ENCODE data around the gene MOCS2.

GRCh38 chr5:53068291-53068836 is 41.2 kb downstream of the MOCS2 start:
- TF ChIP-seq, protein P1, sequence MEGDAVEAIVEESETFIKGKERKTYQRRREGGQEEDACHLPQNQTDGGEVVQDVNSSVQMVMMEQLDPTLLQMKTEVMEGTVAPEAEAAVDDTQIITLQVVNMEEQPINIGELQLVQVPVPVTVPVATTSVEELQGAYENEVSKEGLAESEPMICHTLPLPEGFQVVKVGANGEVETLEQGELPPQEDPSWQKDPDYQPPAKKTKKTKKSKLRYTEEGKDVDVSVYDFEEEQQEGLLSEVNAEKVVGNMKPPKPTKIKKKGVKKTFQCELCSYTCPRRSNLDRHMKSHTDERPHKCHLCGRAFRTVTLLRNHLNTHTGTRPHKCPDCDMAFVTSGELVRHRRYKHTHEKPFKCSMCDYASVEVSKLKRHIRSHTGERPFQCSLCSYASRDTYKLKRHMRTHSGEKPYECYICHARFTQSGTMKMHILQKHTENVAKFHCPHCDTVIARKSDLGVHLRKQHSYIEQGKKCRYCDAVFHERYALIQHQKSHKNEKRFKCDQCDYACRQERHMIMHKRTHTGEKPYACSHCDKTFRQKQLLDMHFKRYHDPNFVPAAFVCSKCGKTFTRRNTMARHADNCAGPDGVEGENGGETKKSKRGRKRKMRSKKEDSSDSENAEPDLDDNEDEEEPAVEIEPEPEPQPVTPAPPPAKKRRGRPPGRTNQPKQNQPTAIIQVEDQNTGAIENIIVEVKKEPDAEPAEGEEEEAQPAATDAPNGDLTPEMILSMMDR (IDR thresholded peaks at IDR 0.05; ENCODE audit: control extremely low read depth in 1 of 3, insufficient read depth in 1 of 3, low read depth in 1 of 3, low read length in 3 of 3), result no peak
- TF ChIP-seq POLR2A (IDR thresholded peaks at IDR 0.05; ENCODE audit: control extremely low read depth in 1 of 2, low read depth in 2 of 2, low read length in 2 of 2) (no peak), CHD2 (IDR thresholded peaks at IDR 0.05; ENCODE audit: low read length) (no peak), CHD1 (IDR thresholded peaks at IDR 0.05; ENCODE audit: low read depth, low read length) (no peak), BCL11A (IDR thresholded peaks at IDR 0.05; ENCODE audit: low read depth in 2 of 2, low read length in 2 of 2) (no peak), SUZ12 (IDR thresholded peaks at IDR 0.05; ENCODE audit: low read length) (no peak), HDAC6 (IDR thresholded peaks at IDR 0.05; ENCODE audit: low read depth, low read length) (no peak), EZH2 (IDR thresholded peaks at IDR 0.05; ENCODE audit: low read depth, low read length, severe bottlenecking) (no peak), TCF12 (IDR thresholded peaks at IDR 0.05; ENCODE audit: low read depth, low read length) (no peak), RAD21 (IDR thresholded peaks at IDR 0.05 in 1 of 2, conservative IDR thresholded peaks at IDR 0.05 in 1 of 2; ENCODE audit: low read depth in 2 of 2, low read length in 2 of 2) (no peak)
